ENCODE data around the gene RIBC1. TPM values are rescaled to one million over a fixed set of nuclear protein-coding genes. Genes with fewer than 3 reads are reported as not detected.

RIBC1 gene
- under 1 TPM; 0.66 to 0.72 TPM for total RNA-seq

DNA sequence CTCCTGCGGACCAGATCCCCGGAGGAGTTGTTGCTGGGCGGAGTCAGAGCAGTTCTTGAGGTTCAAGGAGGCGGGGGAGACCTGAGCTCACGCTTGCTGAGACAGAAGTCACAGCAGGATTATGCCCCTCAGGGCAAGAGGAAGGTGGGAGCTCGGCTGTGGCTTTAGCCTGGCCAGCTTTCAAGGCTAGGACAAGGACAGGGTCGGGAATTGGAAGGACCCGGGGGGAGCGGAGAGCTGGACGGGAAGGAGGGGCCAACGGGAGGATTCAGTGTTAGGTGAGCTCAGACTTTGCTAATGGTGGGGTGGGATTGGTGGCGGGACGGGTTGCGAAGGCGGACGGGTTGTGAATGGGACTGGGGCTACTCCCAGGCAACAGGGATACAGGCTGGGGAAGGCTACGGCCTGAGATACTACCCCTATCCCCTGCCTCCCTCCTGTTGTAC lies at the start of gene RIBC1:
TSS of gene RIBC1 (plus strand) at position 13 of the 446 bp plus-strand sequence. CDS start 3,404 bp downstream, outside the sequence.
- peak within 1 kb of the TSS; percentile 89 for H3K4me3 ChIP-seq
- H3K9me3 ChIP-seq = no peaks in the 10 kb centered on the region
- peak within 1 kb of the TSS; percentile 92 for H3K27ac ChIP-seq
- TF ChIP-seq, protein P1, sequence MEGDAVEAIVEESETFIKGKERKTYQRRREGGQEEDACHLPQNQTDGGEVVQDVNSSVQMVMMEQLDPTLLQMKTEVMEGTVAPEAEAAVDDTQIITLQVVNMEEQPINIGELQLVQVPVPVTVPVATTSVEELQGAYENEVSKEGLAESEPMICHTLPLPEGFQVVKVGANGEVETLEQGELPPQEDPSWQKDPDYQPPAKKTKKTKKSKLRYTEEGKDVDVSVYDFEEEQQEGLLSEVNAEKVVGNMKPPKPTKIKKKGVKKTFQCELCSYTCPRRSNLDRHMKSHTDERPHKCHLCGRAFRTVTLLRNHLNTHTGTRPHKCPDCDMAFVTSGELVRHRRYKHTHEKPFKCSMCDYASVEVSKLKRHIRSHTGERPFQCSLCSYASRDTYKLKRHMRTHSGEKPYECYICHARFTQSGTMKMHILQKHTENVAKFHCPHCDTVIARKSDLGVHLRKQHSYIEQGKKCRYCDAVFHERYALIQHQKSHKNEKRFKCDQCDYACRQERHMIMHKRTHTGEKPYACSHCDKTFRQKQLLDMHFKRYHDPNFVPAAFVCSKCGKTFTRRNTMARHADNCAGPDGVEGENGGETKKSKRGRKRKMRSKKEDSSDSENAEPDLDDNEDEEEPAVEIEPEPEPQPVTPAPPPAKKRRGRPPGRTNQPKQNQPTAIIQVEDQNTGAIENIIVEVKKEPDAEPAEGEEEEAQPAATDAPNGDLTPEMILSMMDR (IDR thresholded peaks at IDR 0.05) = no peak
- intact Hi-C loops (cut with DNase I) = no loop called here
- H3K27me3 ChIP-seq = no peaks in the 10 kb centered on the region
- H3K36me3 ChIP-seq = no peaks in the 10 kb centered on the region
- no peak for DNase-seq
- H3K4me1 ChIP-seq = peaks cover 11% of the 10 kb centered on the region
- peak within 1 kb of the TSS; percentile 75 to 84 for H3K9ac ChIP-seq (ENCODE audit: low read depth in 2 of 2, low read length in 2 of 2)

DNA sequence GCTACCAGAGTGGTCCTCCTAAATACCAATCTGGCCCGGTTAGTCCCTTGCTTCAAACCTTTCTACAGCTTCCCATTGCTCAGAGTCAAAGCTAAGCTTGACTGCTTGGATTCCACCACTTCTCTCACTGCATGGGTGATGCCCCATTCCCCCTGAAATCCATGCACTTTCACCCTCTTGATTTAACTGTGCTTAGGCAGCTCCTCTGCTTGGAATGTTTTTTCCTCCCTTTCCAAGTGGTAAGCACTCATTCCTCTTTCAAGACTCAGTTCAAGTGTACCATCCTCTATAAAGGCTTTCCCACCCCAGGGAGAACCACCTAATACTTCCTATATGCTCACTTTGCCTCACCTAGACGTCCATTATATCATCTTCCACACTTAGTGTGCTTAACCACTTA lies 49.4 kb upstream of the RIBC1 start:
- Histone ChIP-seq H3K27ac (no peak overlapping the region), H3K4me1 (no peaks in the 10 kb centered on the region), H3K4me3 (no peak overlapping the region), H3K36me3 (no peaks in the 10 kb centered on the region), H3K27me3 (no peaks in the 10 kb centered on the region), H3K9me3 (no peaks in the 10 kb centered on the region), H3K9ac (ENCODE audit: low read depth in 2 of 2, low read length in 2 of 2) (no peak overlapping the region)
- TF ChIP-seq, protein P1 (IDR thresholded peaks at IDR 0.05) = no peak
- intact Hi-C loops (cut with DNase I) = no loop called here
- no peak for DNase-seq

DNA sequence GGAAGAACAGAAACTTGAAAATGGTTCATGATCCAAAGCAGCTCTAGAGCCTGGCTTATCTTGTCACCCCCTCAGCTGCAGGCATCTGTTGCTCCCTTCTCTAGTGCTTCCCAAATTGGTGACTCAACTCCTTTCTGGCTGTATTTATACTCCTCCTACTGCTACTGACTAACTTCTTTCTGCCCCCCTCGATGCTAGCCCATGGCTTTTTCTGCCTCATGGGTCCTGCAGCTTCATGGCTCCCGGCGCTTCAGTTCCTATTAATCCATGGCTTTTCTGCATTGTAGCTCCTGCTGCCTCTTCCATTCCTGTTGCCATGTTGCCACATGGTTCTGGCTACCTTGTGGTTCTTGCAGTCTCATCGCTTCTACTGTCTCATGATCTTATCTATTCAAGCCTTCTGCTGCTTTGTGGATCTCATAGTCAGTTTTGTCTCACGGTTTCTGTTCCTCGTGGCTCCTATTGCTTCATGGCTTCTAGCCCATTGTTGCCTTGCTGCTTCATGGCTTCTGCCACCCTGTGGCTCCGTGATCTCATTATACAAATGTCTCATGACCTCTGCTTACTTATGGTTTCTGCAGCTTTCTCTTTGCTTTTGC lies 48.4 kb upstream of the RIBC1 start:
- Histone ChIP-seq H3K4me3 (no peak overlapping the region), H3K27ac (no peak overlapping the region), H3K4me1 (no peaks in the 10 kb centered on the region), H3K9ac (ENCODE audit: low read depth in 2 of 2, low read length in 2 of 2) (no peak overlapping the region), H3K36me3 (no peaks in the 10 kb centered on the region), H3K9me3 (no peaks in the 10 kb centered on the region), H3K27me3 (no peaks in the 10 kb centered on the region)
- TF ChIP-seq, protein P1 (IDR thresholded peaks at IDR 0.05) = no peak
- no peak for DNase-seq
- intact Hi-C loops (cut with DNase I) = no loop called here

DNA sequence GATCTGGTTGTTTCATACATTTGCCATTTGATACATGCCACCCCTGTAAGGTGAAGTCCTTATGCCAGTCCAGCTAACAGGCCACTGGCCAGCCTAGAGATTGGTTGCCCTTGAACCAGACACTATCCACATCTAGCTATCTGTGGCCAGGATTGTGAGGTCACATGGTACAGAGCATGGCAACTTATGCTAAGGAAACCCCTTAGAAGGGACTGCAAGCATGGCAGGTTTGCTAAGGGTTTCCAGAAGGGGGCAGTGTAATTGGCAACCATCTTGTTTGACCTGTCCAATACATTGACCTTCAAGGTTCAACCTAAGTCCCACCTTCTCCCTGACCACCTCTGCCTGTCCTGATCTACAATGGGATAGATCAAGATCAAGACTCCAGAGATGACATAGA lies 47.8 kb upstream of the RIBC1 start:
- Histone ChIP-seq H3K9ac (ENCODE audit: low read depth in 2 of 2, low read length in 2 of 2) (no peak overlapping the region), H3K4me1 (no peaks in the 10 kb centered on the region), H3K27ac (no peak overlapping the region), H3K27me3 (no peaks in the 10 kb centered on the region), H3K9me3 (no peaks in the 10 kb centered on the region), H3K36me3 (no peaks in the 10 kb centered on the region), H3K4me3 (no peak overlapping the region)
- TF ChIP-seq, protein P1 (IDR thresholded peaks at IDR 0.05) = no peak
- intact Hi-C loops (cut with DNase I) = no loop called here
- DNase-seq = no peak

DNA sequence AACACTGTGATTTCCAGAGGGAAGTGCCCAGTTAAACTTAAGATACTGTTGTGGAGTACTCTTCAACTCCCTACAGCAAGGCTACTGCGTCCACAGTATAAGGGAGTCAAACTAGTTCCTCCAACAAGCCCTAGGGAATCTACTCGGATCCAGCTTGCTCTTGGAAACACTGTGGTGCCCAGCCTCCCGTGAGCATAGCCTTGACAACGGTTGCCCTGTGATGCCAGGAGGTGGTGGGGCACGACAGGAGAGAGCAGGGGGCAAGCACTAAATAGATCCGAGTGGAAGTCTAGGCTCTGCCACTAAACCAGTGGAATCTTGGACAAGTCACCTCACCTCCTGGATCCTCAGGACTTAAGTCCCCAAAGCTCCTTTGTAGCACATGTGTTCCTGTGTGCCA lies 45.8 kb upstream of the RIBC1 start:
- H3K27me3 ChIP-seq = no peaks in the 10 kb centered on the region
- no peak overlapping the region for H3K27ac ChIP-seq
- no peak for DNase-seq
- no peaks in the 10 kb centered on the region for H3K9me3 ChIP-seq
- no peaks in the 10 kb centered on the region for H3K36me3 ChIP-seq
- H3K4me1 ChIP-seq = no peaks in the 10 kb centered on the region
- no peak overlapping the region for H3K4me3 ChIP-seq
- no peak overlapping the region for H3K9ac ChIP-seq (ENCODE audit: low read depth in 2 of 2, low read length in 2 of 2)
- intact Hi-C loops (cut with DNase I) = no loop called here
- TF ChIP-seq, protein P1 (IDR thresholded peaks at IDR 0.05) = no peak
